ENCODE measurements around the gene ANGPTL2.

Gene ANGPTL2

GRCh38 chr9:127161081-127161624 is 38.7 kb upstream of the ANGPTL2 start:
- TF ChIP-seq, protein P1, sequence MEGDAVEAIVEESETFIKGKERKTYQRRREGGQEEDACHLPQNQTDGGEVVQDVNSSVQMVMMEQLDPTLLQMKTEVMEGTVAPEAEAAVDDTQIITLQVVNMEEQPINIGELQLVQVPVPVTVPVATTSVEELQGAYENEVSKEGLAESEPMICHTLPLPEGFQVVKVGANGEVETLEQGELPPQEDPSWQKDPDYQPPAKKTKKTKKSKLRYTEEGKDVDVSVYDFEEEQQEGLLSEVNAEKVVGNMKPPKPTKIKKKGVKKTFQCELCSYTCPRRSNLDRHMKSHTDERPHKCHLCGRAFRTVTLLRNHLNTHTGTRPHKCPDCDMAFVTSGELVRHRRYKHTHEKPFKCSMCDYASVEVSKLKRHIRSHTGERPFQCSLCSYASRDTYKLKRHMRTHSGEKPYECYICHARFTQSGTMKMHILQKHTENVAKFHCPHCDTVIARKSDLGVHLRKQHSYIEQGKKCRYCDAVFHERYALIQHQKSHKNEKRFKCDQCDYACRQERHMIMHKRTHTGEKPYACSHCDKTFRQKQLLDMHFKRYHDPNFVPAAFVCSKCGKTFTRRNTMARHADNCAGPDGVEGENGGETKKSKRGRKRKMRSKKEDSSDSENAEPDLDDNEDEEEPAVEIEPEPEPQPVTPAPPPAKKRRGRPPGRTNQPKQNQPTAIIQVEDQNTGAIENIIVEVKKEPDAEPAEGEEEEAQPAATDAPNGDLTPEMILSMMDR (IDR thresholded peaks at IDR 0.05; ENCODE audit: low read depth, low read length), result no peak
- DNase-seq (ENCODE audit: extremely low read depth, low read depth), result no peak

- no peak for DNase-seq (ENCODE audit: extremely low read depth, low read depth)
- TF ChIP-seq, protein P1 (IDR thresholded peaks at IDR 0.05; ENCODE audit: low read depth, low read length), result no peak
These were observed 37.6 kb upstream of the ANGPTL2 start for GRCh38 chr9:127159949-127160610.

GRCh38 chr9:127159325-127159801 is 36.9 kb upstream of the ANGPTL2 start:
- TF ChIP-seq, protein P1 (IDR thresholded peaks at IDR 0.05; ENCODE audit: low read depth, low read length), result peak; percentile 23
- peak; percentile 59 for DNase-seq (ENCODE audit: extremely low read depth, low read depth)

- DNase-seq (ENCODE audit: extremely low read depth, low read depth), result no peak
- TF ChIP-seq, protein P1 (IDR thresholded peaks at IDR 0.05; ENCODE audit: low read depth, low read length), result no peak
These were observed 36.4 kb upstream of the ANGPTL2 start for GRCh38 chr9:127158786-127159324.

DNA sequence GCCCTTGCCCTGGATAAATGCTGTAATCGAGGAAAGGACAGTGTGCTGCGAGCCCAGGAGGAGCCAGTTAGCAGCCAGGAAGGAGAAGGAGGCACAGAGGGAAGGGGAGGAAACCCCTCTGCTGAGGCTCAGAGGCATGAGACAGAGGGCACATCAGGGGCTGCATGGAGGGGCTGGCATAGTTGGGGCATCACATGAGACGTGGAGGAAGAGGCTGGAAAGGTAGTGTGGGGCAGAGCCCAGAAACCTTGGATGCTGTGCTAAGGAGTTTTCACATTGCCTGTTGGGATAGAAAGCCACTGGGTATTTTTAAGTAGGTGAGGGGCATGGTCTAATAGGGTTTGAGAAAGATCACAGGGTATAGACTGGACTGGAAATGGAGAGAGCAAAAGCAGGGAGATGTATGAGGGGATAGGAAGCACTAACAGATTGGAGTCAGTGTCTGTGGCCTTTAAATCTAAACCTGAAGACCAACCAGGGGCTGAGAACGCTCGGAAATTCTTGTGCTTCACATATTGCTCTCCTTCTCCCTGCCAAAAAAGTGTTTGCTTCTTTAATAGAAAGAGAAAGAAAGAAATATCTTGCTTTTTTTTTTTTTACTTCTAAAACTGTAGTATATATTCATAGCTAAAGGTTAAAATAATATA is 33.0 kb upstream of the ANGPTL2 start:
- TF ChIP-seq, protein P1 (IDR thresholded peaks at IDR 0.05; ENCODE audit: low read depth, low read length), result no peak
- no peak for DNase-seq (ENCODE audit: extremely low read depth, low read depth)

- TF ChIP-seq, protein P1 (IDR thresholded peaks at IDR 0.05; ENCODE audit: low read depth, low read length), result no peak; the same call in none of the 2 replicates
- DNase-seq (ENCODE audit: extremely low read depth, low read depth), result peak; percentile 54
These were observed 32.2 kb upstream of the ANGPTL2 start for GRCh38 chr9:127154390-127155191.

Measured in AG09319 (cell line).